NOMO-1 treated with dmso at 0.1 percent for 144 hours (cell line): ENCODE data around the gene NMNAT1.
"Not testable (repeated sequence)": the region's sequence is repeated elsewhere in the genome, so short reads cannot be mapped to it uniquely, and the experiment has no call there.

Experiments used
- DNase-seq: peaks from one replicate; lab custom pipeline; 2025; ENCODE audit not compliant: unreplicated experiment; lab: John Stamatoyannopoulos, UW

Gene NMNAT1

GRCh38 chr1:10014016-10014415 is 70.7 kb downstream of the NMNAT1 start:
- no peak for DNase-seq

GRCh38 chr1:10019561-10019960 is 76.3 kb downstream of the NMNAT1 start:
- DNase-seq = no peak

- DNase-seq = no peak
Observed at GRCh38 chr1:10020086-10020485, 76.8 kb downstream of the NMNAT1 start.

- not testable (repeated sequence) for DNase-seq
Observed at GRCh38 chr1:10020678-10021077, 77.4 kb downstream of the NMNAT1 start.

- DNase-seq = not testable (repeated sequence)
Observed at GRCh38 chr1:10021992-10022391, 78.7 kb downstream of the NMNAT1 start.

GRCh38 chr1:10022656-10023055 is 79.4 kb downstream of the NMNAT1 start:
- no peak for DNase-seq

GRCh38 chr1:10025354-10025753 is 82.1 kb downstream of the NMNAT1 start:
- no peak for DNase-seq

- DNase-seq = no peak
Observed at GRCh38 chr1:10027027-10027426, 83.8 kb downstream of the NMNAT1 start.

- peak; percentile 63 for DNase-seq
Observed at GRCh38 chr1:10028956-10029500, 85.8 kb downstream of the NMNAT1 start.

- DNase-seq = no peak
Observed at GRCh38 chr1:10031461-10031860, 88.2 kb downstream of the NMNAT1 start.

GRCh38 chr1:10032590-10033358 is 89.5 kb downstream of the NMNAT1 start, which contains the start of gene UBE4B:
UBE4B (plus strand) TSS chr1:10032958; CDS start chr1:10033671, 713 bp downstream.
- DNase-seq = peak; percentile 97

GRCh38 chr1:10033359-10033845 is 90.1 kb downstream of the NMNAT1 start:
- no peak for DNase-seq
